HepG2 (cell line): ENCODE results near the gene AKIP1. TPM values are rescaled to one million over a fixed set of nuclear protein-coding genes. Genes with fewer than 3 reads are reported as not detected.

Experiments used
- AHDC1 ChIP-seq: sonication (generic); formaldehyde crosslinking; IDR thresholded peaks from 2 replicates; pipeline ENCODE4 v1.5.1; 2020; ENCODE audit warnings: mild to moderate bottlenecking, missing genetic modification reagents, borderline replicate concordance
- BRCA1 ChIP-seq: sonication (generic); formaldehyde crosslinking; IDR thresholded peaks from 2 replicates; pipeline ENCODE4 v1.4.0; 2020; ENCODE audit warnings: missing genetic modification reagents
- DZIP1 ChIP-seq: sonication (generic); formaldehyde crosslinking; IDR thresholded peaks from 2 replicates; pipeline ENCODE4 v1.5.0; 2020; ENCODE audit warnings: mild to moderate bottlenecking, missing genetic modification reagents
- HNRNPH1 ChIP-seq: fragments of 200-400 bp; formaldehyde crosslinking; optimal IDR thresholded peaks from 2 replicates; pipeline ENCODE3; 2017; ENCODE audit warnings: mild to moderate bottlenecking, low read depth, low read length
- PRDM4 ChIP-seq: sonication (generic); formaldehyde crosslinking; IDR thresholded peaks from 2 replicates; pipeline ENCODE4 v1.9.0; 2021; ENCODE audit warnings: missing genetic modification reagents, borderline replicate concordance
- SNAPC2 ChIP-seq: sonication (generic); formaldehyde crosslinking; IDR thresholded peaks from 2 replicates; pipeline ENCODE4 v1.8.1; 2022; ENCODE audit warnings: mild to moderate bottlenecking, missing genetic modification reagents
- SNAPC5 ChIP-seq: sonication (generic); formaldehyde crosslinking; IDR thresholded peaks from 2 replicates; pipeline ENCODE4 v1.8.1; 2023; ENCODE audit warnings: mild to moderate bottlenecking, missing genetic modification reagents, borderline replicate concordance
- TERF1 ChIP-seq: sonication (generic); formaldehyde crosslinking; IDR thresholded peaks from 2 replicates; pipeline ENCODE4 v1.8.0; 2022; ENCODE audit warnings: mild to moderate bottlenecking, missing genetic modification reagents, moderate library complexity
- ZBTB34 ChIP-seq: sonication (generic); formaldehyde crosslinking; IDR thresholded peaks from 2 replicates; pipeline ENCODE4 v1.8.0; 2022; ENCODE audit warnings: mild to moderate bottlenecking, missing genetic modification reagents
- ZNF264 ChIP-seq: sonication (generic); formaldehyde crosslinking; IDR thresholded peaks from 2 replicates; pipeline ENCODE4 v1.4.0; 2020; ENCODE audit warnings: missing genetic modification reagents
- ZNF432 ChIP-seq: sonication (generic); formaldehyde crosslinking; IDR thresholded peaks from 2 replicates; pipeline ENCODE4 v1.5.0; 2020; ENCODE audit warnings: missing genetic modification reagents, mild to moderate bottlenecking, borderline replicate concordance
- ZNF576 ChIP-seq: sonication (generic); formaldehyde crosslinking; IDR thresholded peaks from 2 replicates; pipeline ENCODE4 v1.4.0; 2020; ENCODE audit warnings: mild to moderate bottlenecking, missing genetic modification reagents
- ZNF660 ChIP-seq: sonication (generic); formaldehyde crosslinking; IDR thresholded peaks from 2 replicates; pipeline ENCODE4 v1.5.1; 2020; ENCODE audit warnings: mild to moderate bottlenecking, low read depth, missing genetic modification reagents, borderline replicate concordance
- polyA plus RNA-seq, 8 experiments: library from polyadenylated mRNA; depleted of rRNA in 3 of 8; stranded (reverse) in 7 of 8; unstranded in 1 of 8; fragments of >200 nt; fragmentation: Illumina TruSeq in 4 of 8; extraction: Trizol in 4 of 8; gene quantifications; 2 replicates each; pipeline versions ENCODE4 v1.2.1 to v1.2.3, GENCODE V29; 2011 to 2016; ENCODE audit warnings: low read depth in 4 of 8, missing spikeins in 1 of 8, mixed read lengths in 1 of 8; ENCODE audit not compliant: insufficient read depth in 1 of 8
- total RNA-seq, 5 experiments: library from RNA; depleted of rRNA; stranded (reverse); fragments of >200 nt; fragmentation: Illumina TruSeq; extraction: Trizol; gene quantifications; 2 replicates each; pipeline ENCODE4 v1.2.3, GENCODE V29; 2016; ENCODE audit warnings: low read depth in 1 of 5

The AKIP1 gene
- total and polyA plus RNA-seq, 2 of the 13 experiments (the other 11 are each of a cell fraction or from before 2014, with no cell fraction given): 10.0 to 20.3 TPM

GRCh38 chr11:8911029-8911823, at the start of gene AKIP1 (continued):
- TF ChIP-seq SNAPC2 (CRISPR knock-in tag) (no peak), BRCA1 (CRISPR knock-in tag) (no peak), DZIP1 (CRISPR knock-in tag) (peak; percentile 53; the same call in 1 of the 2 replicates), ZNF576 (CRISPR knock-in tag) (no peak), PRDM4 (CRISPR knock-in tag) (no peak), AHDC1 (no peak), ZNF264 (no peak), TERF1 (CRISPR knock-in tag) (no peak), ZNF660 (no peak), SNAPC5 (CRISPR knock-in tag) (no peak), ZBTB34 (no peak), ZNF432 (CRISPR knock-in tag) (no peak), HNRNPH1 (no peak)
